ENCODE data around the gene AKNAD1.

The AKNAD1 gene

DNA sequence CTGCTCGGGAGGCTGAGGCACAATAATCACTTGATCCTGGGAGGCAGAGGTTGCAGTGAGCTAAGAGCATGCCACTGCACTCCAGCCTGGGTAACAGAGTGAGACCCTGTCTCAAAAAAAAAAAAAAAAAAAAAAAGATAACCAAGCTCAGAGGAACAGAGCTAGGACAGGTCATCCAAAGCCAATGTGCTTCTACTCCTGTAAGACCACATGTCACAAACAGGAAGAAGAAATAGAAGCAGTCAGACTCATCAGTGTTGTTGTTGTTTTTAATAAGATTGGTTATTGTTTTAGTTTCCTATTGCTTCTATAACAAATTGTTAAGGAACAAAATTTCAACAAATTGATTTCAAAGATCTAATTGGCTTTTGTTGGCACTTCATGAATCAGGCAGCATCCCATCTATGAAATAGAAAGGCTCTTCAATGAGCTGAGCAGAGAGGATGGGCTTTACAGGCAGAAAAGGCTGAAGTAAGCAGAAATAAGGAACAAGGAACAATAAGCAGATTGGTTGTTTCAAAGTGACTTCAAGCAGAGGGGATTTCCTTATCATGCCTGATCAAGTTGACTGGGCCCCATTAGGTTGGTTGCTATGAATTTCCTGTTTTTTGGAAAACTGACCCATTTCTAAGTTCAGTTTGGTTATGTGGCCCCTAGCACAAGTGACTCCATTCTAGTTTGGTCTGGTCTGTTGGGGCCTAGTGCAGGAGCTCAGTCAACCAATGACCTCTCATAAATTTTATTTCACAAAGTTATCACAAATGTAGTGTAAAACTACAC lies 6.0 kb upstream of the AKNAD1 start:
- DNase-seq = no peak

DNA sequence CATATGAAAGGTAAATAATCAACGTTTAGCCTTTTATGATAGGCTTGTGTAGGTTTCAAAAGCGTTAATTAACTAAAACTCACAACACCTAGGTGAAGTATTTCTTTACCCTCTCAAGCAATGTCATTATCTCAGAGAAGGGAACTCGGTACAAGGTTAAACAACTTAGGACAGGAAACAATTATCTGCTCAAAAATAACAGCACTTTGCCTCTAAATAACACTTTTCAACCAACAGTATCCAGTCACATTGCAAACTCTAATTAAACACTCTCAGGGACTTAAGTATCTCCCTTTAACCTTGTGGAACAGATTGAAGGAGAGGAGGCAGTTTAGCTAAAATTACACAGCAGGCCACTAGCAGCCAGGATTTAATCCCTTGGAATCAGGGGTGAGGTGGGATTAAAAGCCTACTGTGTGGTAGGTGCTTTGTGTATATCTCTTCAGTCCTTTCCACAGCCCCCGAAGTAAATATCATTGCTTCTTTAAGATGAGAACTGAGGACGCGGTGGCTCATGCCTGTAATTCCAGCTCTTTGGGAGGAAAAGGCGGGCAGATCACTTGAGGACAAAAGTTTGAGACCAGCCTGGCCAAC lies 5.2 kb upstream of the AKNAD1 start:
- DNase-seq = no peak

DNA sequence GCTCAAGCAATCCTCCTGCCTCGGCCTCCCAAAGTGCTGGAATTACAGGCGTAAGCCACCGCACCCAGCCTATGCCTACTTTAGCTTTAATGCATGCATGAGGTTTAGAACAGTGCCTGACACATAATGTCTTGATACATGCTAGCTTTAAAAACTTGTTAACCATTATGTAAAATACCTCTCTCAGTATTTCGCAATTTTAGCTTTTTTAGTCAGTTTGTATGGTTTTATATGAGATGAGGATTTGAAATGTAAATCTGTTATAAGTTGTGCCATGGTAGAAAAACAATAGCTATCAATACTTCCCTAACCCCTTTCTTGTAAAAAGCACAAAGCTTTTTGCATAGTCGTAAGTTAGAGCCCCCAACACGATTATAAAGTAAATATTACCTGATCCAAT lies 4.7 kb upstream of the AKNAD1 start:
- DNase-seq = no peak

DNA sequence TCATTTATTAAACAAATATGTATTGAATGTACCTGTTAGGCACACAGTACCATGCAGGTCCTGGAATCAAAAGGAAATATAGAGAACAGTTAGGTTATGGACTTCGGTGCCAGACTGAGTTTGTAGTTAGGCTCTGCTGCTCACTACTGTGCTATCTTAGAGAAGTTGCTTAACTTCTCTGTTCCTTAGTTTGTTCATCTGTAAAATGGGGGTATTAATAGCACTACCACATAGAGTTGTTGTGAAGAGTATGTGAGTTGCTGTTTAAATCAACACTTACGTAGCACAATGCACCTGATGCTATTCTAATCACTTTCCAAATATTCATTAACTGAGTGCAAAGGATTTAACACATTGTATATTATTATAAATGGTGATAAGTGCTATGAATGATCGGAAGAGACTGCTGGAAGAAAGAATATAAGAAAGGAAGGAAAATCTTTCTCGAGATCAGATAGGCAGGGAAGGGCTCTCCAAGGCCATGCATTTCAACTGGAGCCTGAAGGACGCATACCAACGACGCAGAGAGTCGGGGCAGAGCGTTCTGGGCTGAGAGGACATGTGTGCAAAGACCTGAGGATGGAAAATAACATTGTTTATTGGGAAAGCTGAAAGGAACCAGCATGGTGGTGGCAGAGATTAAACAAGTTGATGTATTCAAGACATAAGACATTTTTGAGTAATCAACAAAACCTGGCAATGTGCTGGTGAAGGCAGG lies 3.5 kb upstream of the AKNAD1 start:
- DNase-seq = no peak

DNA sequence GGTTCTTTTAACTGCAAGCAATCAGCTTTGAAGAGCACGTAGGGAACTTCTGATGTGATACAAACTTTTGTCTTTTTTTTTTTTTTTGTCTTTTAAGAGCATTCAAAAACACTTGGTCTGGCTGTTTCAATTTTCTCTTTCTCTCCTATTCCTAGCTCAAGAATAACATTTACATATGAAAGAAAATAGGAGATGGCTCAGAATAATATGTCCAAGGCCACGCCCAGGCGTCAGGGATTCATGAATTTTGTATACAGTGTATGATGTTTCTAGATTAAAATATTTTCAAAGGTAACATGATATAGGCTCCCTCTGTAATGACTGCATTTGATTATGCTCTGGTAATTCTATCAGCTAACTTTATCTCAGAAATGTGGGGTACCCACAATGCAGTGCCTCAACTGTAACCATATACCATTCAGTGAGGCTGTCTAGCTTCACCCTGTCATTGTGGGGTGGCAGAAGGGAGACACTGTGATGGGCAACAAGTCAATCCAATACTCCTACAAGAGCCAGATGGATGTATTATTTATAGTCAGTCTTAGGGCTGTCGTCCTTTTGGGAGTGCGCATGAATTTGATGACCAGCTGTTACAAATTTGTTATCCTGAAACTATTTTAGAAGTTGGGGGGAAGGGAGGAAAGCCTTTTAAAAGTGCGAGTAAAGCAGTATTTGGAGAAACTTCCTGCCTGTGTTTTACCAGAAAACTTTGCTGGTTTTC lies 1.5 kb upstream of the AKNAD1 start:
- DNase-seq = no peak

DNA sequence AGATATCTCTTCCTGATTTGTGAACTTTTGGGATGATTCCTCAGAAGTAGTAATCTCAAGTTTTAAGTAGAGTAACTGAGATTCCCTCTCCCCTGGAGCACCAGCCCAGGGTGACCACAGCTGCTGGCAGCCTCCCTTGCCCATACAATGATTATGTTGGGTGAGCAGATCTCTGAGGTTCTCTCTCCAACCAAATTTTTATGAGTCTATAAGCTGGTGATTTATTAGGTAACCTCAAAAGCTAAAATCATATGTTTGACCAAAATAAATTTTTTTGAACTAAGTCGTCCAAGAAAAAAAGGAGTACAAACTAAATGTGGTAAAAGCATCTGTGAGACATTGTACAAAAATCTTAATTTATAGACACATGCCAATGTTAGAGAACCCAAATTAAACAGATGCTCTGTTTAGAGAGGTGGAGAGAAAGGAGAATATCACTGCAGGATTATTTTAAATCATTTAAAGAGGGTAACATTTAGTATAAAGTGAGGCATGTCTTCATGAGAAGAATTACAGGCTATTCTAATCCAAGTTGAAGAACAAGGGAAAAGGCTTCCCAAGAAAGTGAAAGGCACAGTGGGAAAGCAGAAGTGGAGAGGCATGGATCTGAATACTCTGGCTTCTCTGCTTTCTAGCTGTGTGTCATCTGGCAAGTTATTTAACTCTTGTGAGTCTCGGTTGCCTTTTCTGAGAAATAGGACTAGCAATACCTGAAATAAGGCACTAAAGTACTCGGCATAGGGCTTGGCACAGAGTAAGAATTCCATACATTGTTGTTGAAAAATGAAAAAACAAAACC lies 2.5 kb downstream of the AKNAD1 start:
- DNase-seq = no peak

DNA sequence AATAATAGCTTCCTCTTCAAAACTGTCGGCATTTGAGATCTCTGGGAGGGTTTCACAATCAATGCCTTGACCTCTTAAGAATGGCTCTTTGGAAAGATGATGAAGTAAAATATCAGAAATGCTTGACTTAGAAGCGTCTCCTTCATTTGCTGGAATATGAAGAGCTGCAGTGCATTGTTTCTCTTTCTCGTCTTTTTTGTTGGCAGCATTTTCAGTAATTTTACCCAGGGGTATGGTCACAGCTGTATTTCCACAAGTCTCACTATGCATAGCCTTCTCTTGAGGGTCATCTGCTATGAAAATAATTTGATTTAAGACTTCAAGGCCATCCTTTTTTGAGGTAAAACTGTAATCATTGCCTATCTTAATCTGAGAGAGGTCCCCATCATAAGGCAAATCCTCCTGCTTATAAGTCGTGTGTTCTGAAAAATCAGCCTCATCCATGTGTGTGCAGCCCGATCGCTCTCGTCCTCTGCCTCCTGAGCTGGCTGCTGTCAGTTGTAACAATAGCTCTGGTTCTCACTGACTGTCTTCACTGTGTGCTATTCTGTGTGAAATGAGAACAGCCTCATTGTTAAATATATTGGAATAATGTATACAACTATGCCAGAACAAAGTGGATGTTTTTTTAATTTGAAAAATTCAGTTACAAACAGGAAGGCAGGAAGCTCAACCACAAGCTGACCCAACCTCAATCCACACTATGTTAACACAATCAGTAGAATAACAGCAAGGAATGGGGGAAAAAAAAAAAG lies 4.5 kb downstream of the AKNAD1 start:
- no peak for DNase-seq

DNA sequence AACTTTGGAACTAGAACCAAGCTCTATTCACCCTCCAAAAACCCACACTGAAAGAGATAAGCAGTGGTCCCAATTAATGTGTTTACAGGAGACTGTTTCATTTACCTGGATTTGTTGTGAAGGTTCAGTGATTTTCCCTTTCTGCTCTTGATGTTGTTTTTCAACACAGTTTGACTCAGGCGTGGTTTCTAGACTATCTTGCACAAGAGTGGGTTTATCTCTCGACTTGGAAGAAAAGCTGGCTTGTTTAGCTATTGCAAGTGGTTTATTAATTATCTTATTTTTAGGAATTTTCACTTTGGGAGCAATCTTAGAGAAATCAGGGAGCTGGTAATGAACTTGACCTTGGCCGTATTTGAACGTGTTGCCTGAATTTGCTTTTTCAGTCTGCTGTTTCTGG lies 5.3 kb downstream of the AKNAD1 start:
- no peak for DNase-seq

DNA sequence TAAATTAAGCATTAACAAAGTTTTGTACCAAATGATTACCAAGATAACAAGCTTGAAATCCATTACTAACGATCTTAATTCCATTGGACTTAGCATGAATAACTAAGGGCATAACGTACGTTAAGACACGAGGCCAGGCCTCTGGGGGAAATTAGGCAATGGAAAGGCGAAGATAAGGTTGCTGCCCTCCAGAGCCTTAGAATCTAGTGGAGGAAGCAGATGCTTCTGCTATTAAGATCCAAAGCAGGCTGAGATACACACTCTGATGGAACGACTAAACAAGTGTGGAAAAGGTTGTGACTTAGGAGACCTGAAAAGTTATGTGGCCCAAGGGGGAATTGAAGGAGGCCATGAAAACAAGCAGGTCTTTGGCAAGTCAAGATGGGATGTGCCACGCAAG lies 6.0 kb downstream of the AKNAD1 start:
- no peak for DNase-seq

DNA sequence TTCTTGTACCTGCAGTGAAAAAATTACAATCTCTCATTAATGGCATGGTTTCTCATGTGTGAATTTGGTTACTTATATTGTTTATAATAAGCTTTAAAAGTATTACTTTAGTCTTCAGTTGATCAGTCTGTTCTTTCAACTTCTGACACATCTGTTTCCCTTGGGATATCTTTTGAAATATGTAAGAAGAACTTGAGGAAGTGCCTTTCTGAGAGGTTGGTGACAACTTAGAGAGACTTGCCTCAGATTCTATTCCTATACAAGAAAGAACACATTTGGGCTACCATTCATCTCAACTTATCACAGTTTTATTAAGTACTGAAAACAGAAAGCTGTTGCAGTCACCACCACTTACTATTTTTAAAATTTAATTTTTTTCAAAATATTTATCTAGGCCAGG lies 8.1 kb downstream of the AKNAD1 start:
- DNase-seq = no peak

DNA sequence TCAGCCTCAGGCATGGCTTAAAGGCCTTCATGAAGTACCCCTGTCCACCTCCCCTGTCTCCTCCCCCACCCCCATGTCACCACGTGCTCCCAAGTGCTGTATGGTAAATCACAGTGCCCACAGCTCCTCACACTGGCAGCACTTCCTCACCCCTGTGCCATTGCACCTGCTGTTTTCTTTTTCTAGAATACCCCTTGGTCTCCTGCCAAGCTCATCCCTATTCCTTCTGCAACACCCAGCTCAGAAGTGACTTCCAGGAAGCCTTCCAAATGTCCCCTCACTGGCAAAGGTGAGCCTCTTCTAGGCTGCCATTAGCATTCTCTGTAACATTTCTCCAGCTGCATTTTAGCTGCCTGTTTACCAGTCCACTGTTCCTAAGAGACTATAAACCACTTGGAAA lies 9.4 kb downstream of the AKNAD1 start:
- DNase-seq = no peak

DNA sequence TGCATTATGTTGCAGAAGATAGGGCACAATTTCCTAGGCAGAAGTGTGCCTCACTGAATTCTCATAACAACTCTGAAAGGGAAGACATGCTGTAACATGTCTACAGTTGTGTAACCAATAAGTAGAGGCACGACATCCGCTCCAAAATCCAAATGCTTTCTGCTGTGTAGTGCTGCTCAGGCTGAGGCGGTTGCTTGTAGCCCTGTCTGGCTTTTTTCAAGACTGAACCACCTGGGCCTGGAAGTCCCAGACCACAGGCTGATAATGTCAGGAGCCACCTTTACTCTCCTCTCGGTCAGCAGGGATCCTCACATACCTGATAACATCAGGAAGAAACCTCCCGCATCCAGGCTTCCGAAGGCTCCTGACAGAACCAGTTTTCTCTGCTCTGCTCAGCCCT lies 10.9 kb downstream of the AKNAD1 start:
- no peak for DNase-seq

DNA sequence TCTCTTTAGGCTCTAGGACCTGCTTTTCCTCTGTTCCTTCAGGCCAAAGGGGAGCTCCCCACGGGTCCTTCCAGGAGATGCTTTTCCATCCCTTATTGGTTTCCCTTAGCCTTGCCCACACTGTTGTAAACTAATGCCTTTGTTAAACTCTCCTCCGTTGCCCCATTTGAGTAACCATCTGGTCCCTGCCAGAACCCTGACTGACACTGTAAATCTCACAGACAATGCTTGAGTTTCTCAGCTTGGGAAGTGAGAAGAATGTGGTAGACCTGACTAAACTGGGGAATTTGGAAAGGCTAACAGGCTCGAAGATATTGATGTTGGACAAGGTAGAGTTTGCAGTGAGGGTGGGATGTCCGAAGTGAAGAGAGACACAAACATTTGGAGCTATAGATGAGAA lies 11.4 kb downstream of the AKNAD1 start:
- DNase-seq = no peak

DNA sequence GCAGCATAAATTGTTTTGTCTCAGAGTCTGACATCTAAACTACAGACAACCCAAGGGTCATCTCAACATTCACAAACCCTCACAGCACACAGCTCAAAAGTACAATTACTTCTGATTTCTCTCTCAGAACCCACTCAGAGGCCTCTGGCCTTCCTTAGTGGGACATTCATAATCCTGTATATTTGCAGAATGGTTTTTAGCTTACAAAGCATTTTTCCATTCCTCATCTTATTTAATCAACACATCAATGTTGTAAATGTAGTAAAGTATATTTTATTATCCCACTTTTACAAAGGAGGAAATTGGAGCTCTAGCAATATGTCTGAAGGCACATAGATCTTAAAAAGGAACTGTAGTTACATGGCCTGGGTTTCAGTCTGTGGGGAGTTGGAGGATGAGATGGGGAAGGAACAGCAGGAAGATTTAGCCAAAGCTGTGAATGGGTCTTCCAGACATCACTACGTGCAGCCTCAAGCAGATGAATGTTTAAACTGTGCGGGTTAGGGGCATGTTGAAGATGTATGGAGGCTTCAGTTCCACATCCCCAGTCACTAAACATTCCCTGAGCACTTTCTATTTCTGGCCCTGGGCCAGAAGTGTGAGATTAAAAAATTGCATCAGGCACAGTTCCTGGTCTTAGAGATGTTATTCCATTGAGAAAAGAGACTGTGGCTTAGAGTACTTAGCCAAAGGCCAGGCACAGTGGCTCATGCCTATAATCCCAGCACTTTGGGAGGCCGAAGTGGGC lies 13.3 kb downstream of the AKNAD1 start:
- DNase-seq = no peak

DNA sequence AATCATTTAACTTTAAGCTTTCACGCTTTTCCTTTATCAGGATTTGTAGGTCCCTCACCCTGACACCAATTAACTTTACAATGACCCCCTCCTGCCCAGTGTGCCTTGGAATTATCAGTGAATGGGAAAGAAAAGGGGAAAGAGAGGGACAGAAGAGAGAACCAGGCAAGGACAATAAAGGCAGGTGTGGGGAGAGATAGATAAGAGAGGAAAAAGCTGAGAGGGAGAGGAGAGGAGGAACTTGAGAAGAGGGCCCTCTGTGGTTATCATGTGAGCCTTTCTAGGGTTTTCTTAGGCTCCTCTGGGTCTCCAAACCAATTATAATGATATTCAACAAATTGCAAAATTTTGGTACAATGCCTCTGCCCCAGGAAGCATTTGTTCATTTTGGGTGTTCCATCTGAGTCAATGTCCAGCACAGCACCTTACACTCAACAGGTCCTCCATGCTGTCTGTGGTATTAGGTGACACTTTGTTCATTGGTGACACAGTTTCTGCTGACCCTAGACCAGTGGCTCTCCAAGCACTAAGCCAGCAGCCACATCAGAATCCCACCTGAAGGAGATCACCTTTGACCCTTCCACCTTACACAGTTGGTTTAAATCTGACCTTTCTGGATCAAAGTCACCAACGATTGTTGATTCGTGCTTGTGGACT lies 14.2 kb downstream of the AKNAD1 start:
- no peak for DNase-seq

DNA sequence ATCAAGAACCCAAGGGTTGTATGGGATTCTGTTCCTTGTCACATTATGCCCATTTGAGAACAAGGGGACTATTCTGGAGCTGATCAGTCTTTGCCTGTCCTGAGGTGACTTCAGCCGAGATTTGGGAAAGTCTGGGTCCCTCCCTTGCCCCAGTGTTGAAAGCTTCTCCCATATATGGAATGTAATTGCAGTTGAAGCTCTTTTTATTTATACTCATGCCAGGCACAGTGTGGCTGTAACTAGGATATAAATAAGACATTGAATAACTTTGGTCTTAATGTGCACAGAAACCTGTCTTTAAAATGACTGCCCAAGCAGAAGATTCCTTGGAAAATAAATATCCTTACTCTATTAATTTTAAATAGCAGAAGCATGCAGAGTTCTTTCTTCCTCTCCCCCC lies 15.2 kb downstream of the AKNAD1 start:
- no peak for DNase-seq

DNA sequence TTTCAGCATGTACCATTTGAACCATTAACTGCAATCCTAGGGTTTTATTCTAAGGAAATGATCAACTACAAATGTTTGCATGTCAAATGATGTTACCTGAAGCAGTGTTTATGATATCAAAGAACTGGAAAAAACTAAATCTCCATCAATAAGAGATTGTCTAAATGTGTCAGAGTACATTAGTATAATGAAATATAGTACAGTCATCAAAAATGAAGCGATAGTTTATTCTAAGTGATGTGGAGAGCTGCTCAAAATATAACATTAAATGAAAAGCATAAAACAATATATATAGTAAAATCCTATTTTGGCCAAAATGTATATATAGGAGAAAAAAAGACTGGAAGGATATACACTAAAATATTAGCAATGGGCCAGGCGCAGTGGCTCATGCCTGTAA lies 24.0 kb downstream of the AKNAD1 start:
- no peak for DNase-seq

DNA sequence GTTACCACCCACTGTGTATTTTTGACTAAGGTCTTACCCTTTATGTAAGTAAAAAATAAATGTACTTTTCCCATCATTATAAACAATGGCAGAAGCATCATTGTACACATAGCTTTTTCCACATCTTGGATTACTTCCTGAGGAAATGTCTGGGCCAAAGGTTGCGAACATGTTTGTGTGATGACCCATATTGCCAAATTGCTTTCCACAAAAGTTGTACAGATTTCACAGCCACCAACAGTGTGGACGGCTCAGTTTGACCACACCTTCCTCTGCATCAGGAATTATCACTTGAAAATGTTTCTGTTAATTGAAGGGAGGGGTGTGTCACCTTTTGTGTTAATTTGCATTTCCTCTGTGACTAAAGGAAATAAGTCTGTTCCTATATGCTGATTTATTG lies 25.7 kb downstream of the AKNAD1 start:
- DNase-seq = no peak

DNA sequence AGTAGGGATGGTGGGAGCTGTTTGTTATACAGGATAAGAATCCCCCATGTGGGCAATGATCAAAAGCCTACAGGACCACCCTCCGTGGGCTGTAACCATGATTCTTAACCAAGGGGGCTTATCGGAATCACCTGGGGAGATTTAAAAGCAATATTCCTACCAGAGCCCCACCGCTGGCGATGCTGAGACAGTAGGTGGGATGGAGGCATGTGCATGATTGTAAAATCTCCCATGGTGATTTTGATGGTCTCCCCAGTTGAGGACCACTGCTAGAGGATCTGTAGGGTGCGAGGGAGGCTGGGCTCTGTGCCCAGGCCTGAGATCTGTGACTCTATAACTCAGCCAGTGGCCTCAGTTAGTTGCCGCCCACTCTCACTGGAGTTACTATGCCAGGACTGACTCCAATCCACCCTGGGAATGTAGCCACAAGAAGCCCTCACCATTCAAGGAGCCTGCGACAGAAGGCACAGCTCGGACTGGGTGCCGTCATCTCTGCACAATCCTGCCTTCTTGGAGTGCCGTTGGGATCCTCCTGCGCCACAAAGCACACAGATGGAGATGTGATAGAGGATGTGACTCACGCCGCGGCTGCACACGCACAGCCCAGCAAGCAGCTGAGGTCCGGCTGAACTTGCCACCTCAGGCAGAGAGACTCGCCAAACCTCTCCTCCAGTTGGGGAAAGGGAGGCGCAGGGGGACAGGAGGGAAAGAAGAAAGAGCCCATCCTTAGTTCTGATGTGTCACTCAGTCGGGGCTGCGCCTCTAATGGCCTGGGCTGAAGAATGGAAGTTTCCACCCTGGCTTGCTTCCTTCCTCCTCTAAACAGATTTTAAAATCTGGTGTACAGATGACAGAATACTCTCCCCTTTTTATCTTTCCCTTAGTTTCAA lies 26.5 kb downstream of the AKNAD1 start:
- no peak for DNase-seq

DNA sequence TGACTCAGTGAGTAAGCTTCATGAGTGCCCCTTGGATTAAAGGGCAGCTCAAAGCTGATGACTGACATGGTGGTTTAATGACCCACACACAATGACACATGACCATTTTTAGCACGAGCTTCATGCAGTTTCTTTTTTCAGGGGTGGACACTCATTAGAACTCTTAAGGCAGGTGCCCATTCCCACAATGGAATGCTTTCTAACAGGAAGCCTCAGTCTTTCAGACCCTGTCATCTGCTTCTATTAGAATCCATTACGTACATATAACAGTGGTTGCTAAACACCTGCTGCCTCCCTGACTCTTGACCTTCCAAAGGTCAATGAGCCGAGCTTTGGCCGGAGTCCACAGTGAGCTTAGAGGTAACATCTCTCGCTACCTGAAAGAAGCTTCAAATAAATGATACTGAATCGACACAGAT lies 27.4 kb downstream of the AKNAD1 start:
- DNase-seq = no peak
